DND-41 (cell line): ENCODE results near the gene MTG1.
"Not testable (repeated sequence)": the region's sequence is repeated elsewhere in the genome, so short reads cannot be mapped to it uniquely, and the experiment has no call there.

Experiments
- CTCF ChIP-seq: IDR thresholded peaks from 2 replicates; pipeline ENCODE4 v1.5.1; 2012; ENCODE audit warnings: borderline replicate concordance, low read length, moderate library complexity, mild to moderate bottlenecking; ENCODE audit not compliant: poor library complexity, severe bottlenecking; ENCODE audit errors: extremely low read depth
- EZH2 ChIP-seq: IDR thresholded peaks from 3 replicates; pipeline ENCODE4 v1.6.1; 2012; ENCODE audit warnings: borderline replicate concordance, low read depth, mild to moderate bottlenecking, moderate library complexity, low read length, inconsistent platforms; ENCODE audit not compliant: severe bottlenecking

GRCh38 chr10:133424601-133425000 lies 30.6 kb downstream of the MTG1 start, which contains the start of gene SPRN:
- TF ChIP-seq EZH2, CTCF: not testable (repeated sequence)
